HFFc6 (cell line): ENCODE data around the gene TACC2. TPM values are rescaled to one million over a fixed set of nuclear protein-coding genes. Genes with fewer than 3 reads are reported as not detected.

Source experiments
- DNase-seq: peaks from one replicate; pipeline ENCODE4 v3.0.0-alpha.2; 2018
- H3K27ac Mint-ChIP-seq: 2 replicates; pipeline ENCODE4 v1.8.0; 2020; ENCODE audit warnings: mild to moderate bottlenecking, mixed read lengths
- H3K27me3 Mint-ChIP-seq: 2 replicates; pipeline ENCODE4 v1.8.0; 2021; ENCODE audit warnings: mild to moderate bottlenecking, moderate library complexity, mixed read lengths; ENCODE audit not compliant: insufficient read depth
- H3K36me3 Mint-ChIP-seq: 2 replicates; pipeline ENCODE4 v1.8.0; 2021; ENCODE audit warnings: low read depth, mixed read lengths
- H3K4me1 Mint-ChIP-seq: 2 replicates; pipeline ENCODE4 v1.8.0; 2020; ENCODE audit warnings: low read depth, mixed read lengths
- H3K4me3 Mint-ChIP-seq: 2 replicates; pipeline ENCODE4 v1.8.0; 2020; ENCODE audit warnings: mild to moderate bottlenecking, moderate library complexity, mixed read lengths
- H3K9me3 Mint-ChIP-seq: 2 replicates; pipeline ENCODE4 v1.8.0; 2020; ENCODE audit warnings: mild to moderate bottlenecking, mixed read lengths
- total RNA-seq, 6 experiments: library from RNA; stranded (reverse); fragmentation: NEBNext Ultra II Directional; extraction: Animal tissue kit (Norgen Biotek cat#: 25700); gene quantifications; 2 replicates in 1 of 6; 3 replicates in 5 of 6; pipeline ENCODE4 v1.2.3, GENCODE V29; 2021
- TF ChIP-seq, protein P1 (sequence below): fragments of 200-600 bp; sonication (generic); IDR thresholded peaks from 2 replicates; pipeline ENCODE4 v1.5.0; 2021; ENCODE audit warnings: antibody characterized with exemption, mild to moderate bottlenecking

The TACC2 gene
- total RNA-seq, 6 experiments from 2014 or later = 15.9 to 19.5 (median 17.5) TPM

- Mint-ChIP-seq H3K4me3 (no peak overlapping the region), H3K27me3 (peaks cover 2% of the 10 kb centered on the region; the same call in 1 of the 2 replicates), H3K36me3 (peaks cover 4% of the 10 kb centered on the region; the same call in 1 of the 2 replicates), H3K4me1 (peaks cover 13% of the 10 kb centered on the region), H3K9me3 (no peaks in the 10 kb centered on the region), H3K27ac (no peak overlapping the region)
- DNase-seq = no peak
- TF ChIP-seq, protein P1, sequence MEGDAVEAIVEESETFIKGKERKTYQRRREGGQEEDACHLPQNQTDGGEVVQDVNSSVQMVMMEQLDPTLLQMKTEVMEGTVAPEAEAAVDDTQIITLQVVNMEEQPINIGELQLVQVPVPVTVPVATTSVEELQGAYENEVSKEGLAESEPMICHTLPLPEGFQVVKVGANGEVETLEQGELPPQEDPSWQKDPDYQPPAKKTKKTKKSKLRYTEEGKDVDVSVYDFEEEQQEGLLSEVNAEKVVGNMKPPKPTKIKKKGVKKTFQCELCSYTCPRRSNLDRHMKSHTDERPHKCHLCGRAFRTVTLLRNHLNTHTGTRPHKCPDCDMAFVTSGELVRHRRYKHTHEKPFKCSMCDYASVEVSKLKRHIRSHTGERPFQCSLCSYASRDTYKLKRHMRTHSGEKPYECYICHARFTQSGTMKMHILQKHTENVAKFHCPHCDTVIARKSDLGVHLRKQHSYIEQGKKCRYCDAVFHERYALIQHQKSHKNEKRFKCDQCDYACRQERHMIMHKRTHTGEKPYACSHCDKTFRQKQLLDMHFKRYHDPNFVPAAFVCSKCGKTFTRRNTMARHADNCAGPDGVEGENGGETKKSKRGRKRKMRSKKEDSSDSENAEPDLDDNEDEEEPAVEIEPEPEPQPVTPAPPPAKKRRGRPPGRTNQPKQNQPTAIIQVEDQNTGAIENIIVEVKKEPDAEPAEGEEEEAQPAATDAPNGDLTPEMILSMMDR = no peak
Observed at GRCh38 chr10:122194251-122194650, 205.3 kb downstream of the TACC2 start.

GRCh38 chr10:122196218-122196617, 207.3 kb downstream of the TACC2 start:
- no peak overlapping the region for H3K4me3 Mint-ChIP-seq
- H3K36me3 Mint-ChIP-seq = peaks cover 4% of the 10 kb centered on the region; the same call in 1 of the 2 replicates
- H3K4me1 Mint-ChIP-seq = no peaks in the 10 kb centered on the region
- H3K27ac Mint-ChIP-seq = no peak overlapping the region
- peaks cover 2% of the 10 kb centered on the region; the same call in 1 of the 2 replicates for H3K27me3 Mint-ChIP-seq
- no peaks in the 10 kb centered on the region for H3K9me3 Mint-ChIP-seq
- DNase-seq = no peak
- TF ChIP-seq, protein P1 = no peak

GRCh38 chr10:122197611-122198222, 208.8 kb downstream of the TACC2 start:
- Mint-ChIP-seq H3K36me3 (peaks cover 4% of the 10 kb centered on the region; the same call in 1 of the 2 replicates), H3K9me3 (no peaks in the 10 kb centered on the region), H3K4me3 (no peak overlapping the region), H3K27me3 (peaks cover 2% of the 10 kb centered on the region; the same call in 1 of the 2 replicates), H3K4me1 (no peaks in the 10 kb centered on the region), H3K27ac (no peak overlapping the region)
- DNase-seq = no peak
- TF ChIP-seq, protein P1 = no peak

- Mint-ChIP-seq H3K4me1 (no peaks in the 10 kb centered on the region), H3K4me3 (no peak overlapping the region), H3K27me3 (peaks cover 2% of the 10 kb centered on the region; the same call in 1 of the 2 replicates), H3K36me3 (peaks cover 4% of the 10 kb centered on the region; the same call in 1 of the 2 replicates), H3K27ac (no peak overlapping the region), H3K9me3 (no peaks in the 10 kb centered on the region)
- TF ChIP-seq, protein P1 = no peak
- no peak for DNase-seq
Observed at GRCh38 chr10:122198631-122199030, 209.7 kb downstream of the TACC2 start.

DNA sequence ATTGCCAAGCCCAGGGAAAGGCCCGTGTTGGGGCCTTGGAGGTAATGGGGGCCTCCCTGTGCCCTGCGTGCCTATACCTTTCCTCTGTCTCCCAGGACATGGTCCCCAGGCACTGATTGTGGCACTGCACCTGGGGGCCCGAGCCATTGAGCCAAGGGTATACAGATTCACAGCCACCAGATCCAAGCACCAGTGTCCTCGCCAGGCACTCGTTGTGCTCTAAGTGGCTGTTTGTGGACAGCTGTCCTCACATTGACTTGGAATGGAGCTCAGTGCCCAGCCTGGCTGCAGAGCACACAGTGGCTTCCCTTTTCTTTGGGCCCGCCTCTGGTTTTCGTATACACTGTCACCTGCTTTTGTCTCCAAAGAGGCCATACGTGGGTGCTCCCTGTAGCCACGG, 210.1 kb downstream of the TACC2 start:
- Mint-ChIP-seq H3K27ac (no peak overlapping the region), H3K27me3 (peaks cover 2% of the 10 kb centered on the region; the same call in 1 of the 2 replicates), H3K36me3 (peaks cover 4% of the 10 kb centered on the region; the same call in 1 of the 2 replicates), H3K9me3 (no peaks in the 10 kb centered on the region), H3K4me1 (no peaks in the 10 kb centered on the region), H3K4me3 (no peak overlapping the region)
- no peak for DNase-seq
- TF ChIP-seq, protein P1 = no peak
